Suprapubic skin (tissue), 4 donors: ENCODE measurements around the gene INPP5B.

Experiments
- CTCF ChIP-seq, 2 donors: fragments of 200-600 bp in 1 of 2; fragments of 450-650 bp in 1 of 2; sonication (generic) in 1 of 2; IDR thresholded peaks; one replicate each; pipeline ENCODE4 v1.5.1; 2016 to 2019; ENCODE audit warnings: antibody characterized with exemption in 2 of 2, mild to moderate bottlenecking in 1 of 2, moderate library complexity in 1 of 2
- EP300 ChIP-seq: sonication (generic); formaldehyde crosslinking; IDR thresholded peaks from one replicate; pipeline ENCODE4 v1.6.1; 2017; ENCODE audit warnings: antibody characterized with exemption
- POLR2A ChIP-seq, 2 donors: fragments of 450-650 bp; IDR thresholded peaks; one replicate each; pipeline ENCODE4 v1.6.1; 2017; ENCODE audit warnings: antibody characterized with exemption in 2 of 2, mild to moderate bottlenecking in 2 of 2, moderate library complexity in 2 of 2
- POLR2AphosphoS5 ChIP-seq, 3 donors: sonication (generic); formaldehyde crosslinking; IDR thresholded peaks; one replicate each; pipeline ENCODE4 v1.6.1; 2017; ENCODE audit warnings: antibody characterized with exemption in 3 of 3

GRCh38 chr1:37821481-37821880 lies 125.4 kb downstream of the INPP5B start:
- TF ChIP-seq CTCF (IDR thresholded peaks at IDR 0.05), result no peak
- no peak for TF ChIP-seq POLR2A (IDR thresholded peaks at IDR 0.05)
- TF ChIP-seq POLR2AphosphoS5 (IDR thresholded peaks at IDR 0.05), result no peak
- TF ChIP-seq EP300, result no peak
